GM19467 (cell line): ENCODE data around the gene DOCK1.

Experiments used
- ATAC-seq: cut with Tn5 transposase; IDR thresholded peaks from one replicate; pipeline ENCODE4 v1.9.1; 2021; ENCODE audit warnings: mild to moderate bottlenecking, moderate library complexity; ENCODE audit not compliant: unreplicated experiment

Gene DOCK1

GRCh38 chr10:127408733-127409132, 503.5 kb downstream of the DOCK1 start:
- ATAC-seq, result no peak

DNA sequence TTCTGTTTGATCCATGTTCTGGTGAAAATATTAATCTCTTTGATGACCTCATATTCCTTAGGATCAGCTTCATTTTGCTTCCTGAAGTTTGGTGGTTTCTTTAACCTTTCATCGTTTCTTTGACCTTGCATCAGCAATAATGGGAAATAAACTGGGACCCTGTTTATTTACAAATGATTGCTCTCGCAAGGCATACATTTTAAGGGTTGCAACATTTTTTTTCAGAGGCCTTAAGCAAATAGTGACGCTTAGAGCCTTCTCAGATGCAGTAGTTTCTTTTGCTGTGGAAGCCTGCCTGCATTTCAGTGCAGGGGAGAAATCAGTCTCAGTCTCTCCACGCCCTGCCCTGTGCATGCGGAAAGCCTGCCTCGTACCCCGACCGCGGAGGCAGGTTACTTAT, 504.8 kb downstream of the DOCK1 start:
- no peak for ATAC-seq

DNA sequence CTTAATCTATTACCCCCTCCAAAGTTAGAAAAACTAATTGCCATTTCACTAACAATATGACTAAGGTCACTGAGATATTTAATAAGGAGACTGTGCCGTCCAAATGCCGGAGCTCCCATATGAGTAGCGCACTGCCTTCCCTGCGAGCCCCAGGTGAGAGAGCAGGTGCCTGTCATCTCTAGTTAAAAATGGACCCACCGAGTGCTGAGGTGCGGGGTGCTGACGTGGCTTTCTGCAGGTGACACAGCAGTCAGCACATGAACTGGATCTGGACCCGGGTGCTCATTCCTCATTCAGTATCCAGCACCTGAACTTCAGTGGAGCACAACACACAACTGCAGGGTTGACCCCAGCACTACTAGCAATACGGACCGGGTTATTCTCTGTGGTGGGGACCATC, 505.8 kb downstream of the DOCK1 start:
- ATAC-seq, result no peak

- ATAC-seq, result no peak
Measured at GRCh38 chr10:127413326-127413725, 508.1 kb downstream of the DOCK1 start.

GRCh38 chr10:127414024-127414423, 508.8 kb downstream of the DOCK1 start:
- no peak for ATAC-seq

DNA sequence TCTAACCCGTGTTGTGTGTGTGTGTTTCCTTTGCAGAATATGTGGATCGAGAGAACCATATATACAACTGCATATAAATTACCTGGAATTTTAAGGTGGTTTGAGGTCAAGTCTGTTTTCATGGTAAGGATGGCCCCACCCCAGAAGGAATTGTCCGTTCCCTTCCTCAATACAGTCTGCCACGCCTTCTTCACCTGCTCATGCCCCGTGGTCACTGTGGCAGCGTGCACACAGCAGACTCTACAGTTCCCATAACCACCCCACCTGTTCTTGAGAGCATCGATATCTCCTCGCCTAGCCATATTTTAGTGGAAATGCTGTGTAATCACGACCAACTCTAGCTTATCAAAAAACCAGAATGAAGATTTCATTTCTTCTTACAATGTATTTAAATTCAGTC, 509.9 kb downstream of the DOCK1 start:
- ATAC-seq, result no peak

GRCh38 chr10:127415901-127416581, 510.8 kb downstream of the DOCK1 start:
- ATAC-seq, result no peak

DNA sequence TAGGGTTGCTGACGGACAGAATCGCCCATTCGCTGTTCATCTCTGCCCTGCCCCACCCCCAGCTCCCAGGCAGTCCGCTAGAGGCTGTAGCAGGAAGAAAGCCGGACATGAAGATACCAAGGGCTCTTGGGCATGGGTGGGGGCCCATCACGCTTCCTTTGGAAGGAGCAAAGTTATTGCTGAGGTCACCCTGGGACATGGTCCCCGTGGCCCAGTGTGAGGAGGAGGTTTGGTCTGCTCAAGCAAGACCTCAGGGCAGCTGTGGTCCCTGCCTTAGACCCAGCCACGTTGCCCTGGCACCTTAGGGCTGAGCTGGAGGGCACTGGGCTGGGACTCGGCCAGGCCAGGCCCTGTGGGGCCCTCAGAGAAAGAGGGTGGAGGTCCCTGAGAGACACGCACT, 511.8 kb downstream of the DOCK1 start:
- ATAC-seq, result no peak

DNA sequence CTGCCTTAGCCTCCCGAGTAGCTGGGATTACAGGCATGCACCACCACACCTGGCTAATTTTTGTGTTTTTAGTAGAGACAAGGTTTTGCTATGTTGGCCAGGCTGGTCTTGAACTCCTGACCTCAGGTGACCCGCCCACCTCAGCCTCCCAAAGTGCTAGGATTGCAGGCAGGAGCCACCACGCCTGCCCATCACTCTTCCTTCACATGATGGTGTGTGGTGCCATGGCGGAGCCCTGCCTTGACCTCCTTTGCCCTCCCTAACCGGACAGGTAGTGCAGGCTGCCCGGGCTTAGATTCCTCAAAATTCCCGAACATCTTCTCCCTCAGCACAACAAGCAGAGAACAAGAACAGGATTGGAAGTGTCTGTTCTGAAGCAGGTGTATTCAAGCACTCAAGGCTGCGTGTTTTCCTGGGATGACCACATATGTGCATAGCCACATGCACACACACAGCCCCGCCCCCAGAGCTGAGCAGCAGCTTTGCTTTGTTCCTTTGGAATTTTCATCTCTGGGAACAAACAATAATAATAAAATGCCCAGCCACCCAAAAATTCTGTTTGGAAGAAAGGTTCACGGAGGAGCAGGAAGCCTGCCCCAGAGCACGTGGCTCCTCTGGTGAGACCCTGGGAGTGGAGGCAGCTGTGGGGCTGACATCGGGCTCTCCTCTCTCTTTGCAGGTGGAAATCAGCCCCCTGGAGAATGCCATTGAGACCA, 512.6 kb downstream of the DOCK1 start:
- ATAC-seq, result no peak

- no peak for ATAC-seq
Measured at GRCh38 chr10:127418536-127419168, 513.4 kb downstream of the DOCK1 start.

GRCh38 chr10:127420138-127420684, 515.0 kb downstream of the DOCK1 start:
- no peak for ATAC-seq

- no peak for ATAC-seq
Measured at GRCh38 chr10:127423218-127423915, 518.1 kb downstream of the DOCK1 start.

DNA sequence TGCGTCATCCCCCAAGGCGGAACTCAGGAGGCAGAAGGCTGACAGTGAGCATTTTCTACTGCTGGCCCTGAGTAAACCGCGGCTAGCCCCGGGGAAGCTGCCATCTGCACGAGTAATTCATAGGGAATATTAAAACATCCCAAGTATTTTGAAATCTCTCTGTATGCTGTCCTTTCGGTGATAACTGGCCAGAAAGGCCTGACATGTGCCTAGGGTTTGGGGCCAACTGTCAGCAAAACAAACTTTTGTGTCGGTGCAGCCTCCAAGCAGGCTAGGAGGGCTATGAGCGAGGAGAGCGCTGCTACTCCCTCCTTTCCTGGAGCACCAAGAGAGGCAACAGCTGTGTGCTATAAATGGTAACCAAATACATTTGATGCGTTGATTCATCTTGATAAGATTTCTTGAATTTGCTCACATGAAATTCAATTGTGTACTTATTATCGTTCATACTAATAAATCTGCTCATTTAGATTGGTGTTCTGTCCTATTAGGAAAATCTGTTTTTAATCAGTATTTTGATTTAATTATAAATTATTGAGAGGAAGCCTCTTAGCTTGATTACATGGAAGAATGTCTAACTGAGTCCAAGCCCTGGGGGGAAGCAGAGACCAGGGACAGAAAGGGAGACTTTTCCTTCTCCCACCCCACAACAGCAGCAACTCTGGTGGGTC, 519.5 kb downstream of the DOCK1 start:
- no peak for ATAC-seq

DNA sequence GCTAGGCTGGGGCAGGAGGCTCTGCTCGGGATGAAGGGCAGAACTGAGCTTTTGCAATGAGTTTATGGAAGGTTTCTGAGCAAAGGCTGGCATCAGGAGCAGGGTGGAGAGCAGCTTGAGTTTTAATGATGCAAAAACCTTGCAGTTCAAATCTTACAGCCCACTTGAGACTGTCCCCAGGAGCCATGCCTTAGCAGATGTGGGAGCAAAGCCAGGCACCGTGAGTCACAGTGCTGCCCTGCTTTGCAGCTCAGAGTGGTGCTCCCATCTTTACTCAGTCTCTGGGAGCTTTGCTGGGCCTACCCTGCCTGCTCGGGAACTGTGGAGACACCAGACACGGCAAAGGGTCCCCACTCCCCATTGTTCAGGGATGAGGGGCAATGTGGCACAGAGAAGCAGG, 521.5 kb downstream of the DOCK1 start:
- ATAC-seq, result no peak

DNA sequence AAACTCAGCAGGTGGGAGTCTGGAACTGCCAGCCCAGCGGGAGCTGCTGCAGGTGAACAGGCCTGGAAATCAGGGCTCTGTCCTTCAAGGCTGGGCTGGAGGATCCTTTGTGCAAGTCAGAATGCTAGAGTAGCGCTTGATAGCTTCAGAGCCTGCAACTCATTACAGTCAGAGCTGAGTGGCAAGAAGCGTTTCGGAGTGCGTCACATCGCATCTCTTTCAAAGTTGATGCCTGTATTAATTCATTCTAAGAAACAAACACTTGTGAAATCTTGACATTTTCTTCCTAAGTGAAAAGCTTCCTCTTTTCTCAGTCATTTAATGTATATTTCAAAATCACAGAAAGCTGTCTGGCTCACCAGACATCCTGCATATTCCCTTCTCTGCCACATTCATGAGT, 522.7 kb downstream of the DOCK1 start:
- ATAC-seq, result no peak

DNA sequence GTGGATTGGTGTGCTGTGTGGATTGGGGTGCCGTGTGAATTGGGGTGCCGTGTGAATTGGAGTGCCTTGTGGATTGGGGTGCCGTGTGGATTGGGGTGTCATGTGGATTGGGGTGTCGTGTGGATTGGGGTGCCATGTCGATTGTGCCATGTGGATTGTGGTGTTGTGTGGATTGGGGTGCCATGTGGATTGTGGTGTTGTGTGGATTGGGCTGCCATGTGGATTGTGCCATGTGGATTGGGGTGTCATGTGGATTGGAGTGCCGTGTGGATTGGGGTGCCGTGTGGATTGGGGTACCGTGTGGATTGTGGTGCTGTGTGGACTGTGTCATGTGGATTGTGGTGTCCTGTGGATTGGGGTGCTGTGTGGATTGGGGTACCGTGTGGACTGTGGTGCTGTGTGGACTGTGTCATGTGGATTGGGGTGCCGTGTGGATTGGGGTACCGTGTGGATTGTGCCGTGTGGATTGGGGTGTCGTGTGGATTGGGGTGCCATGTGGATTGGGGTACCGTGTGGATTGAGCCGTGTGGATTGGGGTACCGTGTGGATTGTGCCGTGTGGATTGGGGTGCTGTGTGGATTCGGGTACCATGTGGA, 523.3 kb downstream of the DOCK1 start:
- no peak for ATAC-seq

DNA sequence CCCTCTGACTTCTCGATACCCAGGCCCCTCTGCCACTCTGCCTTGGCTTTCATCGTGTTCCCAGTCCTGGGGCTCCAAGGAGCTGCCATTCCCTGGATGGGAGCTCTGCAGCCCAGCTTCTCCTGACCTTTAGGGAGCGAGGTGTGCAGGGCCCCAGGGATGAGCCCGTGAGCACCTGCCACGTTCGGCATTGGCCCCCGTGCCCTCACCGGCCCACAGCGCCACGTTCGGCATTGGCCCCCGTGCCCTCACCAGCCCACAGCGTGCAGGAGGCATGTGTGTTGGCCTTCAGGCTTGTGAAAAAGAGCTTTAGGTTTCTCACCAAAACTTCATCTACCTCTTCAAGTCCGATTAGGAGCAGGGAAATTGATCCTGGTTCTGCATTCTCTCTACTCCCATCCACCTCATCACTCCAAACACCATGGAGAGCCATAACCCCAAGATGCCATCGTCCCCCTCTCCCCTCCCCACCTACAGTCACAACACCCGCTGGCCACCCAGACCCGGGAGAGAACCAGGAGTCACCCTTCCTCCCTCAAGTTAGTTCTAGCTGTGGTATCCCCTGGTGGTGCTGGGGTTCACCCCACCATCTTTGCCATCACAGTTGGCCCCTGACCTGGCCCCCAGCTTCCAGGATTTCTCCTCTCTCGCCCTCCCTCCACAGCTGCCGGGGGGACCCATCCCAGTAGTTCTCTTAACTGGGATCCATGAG, 524.5 kb downstream of the DOCK1 start:
- ATAC-seq, result no peak

- ATAC-seq, result no peak
Measured at GRCh38 chr10:127431525-127431924, 526.3 kb downstream of the DOCK1 start.

- no peak for ATAC-seq
Measured at GRCh38 chr10:127434006-127434405, 528.8 kb downstream of the DOCK1 start.

DNA sequence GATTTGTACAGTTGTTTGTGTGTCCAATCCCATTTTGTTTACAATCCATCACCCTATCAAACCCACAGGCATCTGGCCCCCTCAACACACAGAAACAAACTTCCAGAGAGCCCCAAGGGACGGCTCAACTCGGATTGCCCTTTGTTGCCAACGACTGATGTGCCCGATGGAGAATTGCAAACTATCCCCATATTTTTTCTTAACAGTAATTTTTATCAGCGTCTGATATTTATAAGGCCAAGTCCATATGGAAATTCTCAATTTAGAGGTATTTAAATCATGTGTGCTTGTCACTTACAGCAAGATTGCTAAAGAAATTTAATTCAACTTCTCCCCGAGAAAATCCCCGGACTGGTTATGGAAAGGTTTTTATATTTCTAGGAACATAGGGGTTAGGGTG, 530.0 kb downstream of the DOCK1 start:
- ATAC-seq, result no peak
